ENCODE measurements around the gene DELE1.
"Not testable (repeated sequence)": the region's sequence is repeated elsewhere in the genome, so short reads cannot be mapped to it uniquely, and the experiment has no call there.

DELE1 gene

GRCh38 chr5:141889282-141889871 lies 34.3 kb upstream of the DELE1 start:
- DNase-seq = no peak

GRCh38 chr5:141890429-141890828 lies 33.2 kb upstream of the DELE1 start:
- DNase-seq = not testable (repeated sequence)

GRCh38 chr5:141897425-141897824 lies 26.2 kb upstream of the DELE1 start:
- no peak for DNase-seq

GRCh38 chr5:141898448-141899049 lies 25.1 kb upstream of the DELE1 start:
- no peak for DNase-seq

GRCh38 chr5:141902015-141902814 lies 21.5 kb upstream of the DELE1 start:
- no peak for DNase-seq

- DNase-seq = no peak
Observed at GRCh38 chr5:141903261-141903660, 20.4 kb upstream of the DELE1 start.

GRCh38 chr5:141904551-141904950 lies 19.1 kb upstream of the DELE1 start:
- DNase-seq = no peak

GRCh38 chr5:141906517-141906916 lies 17.2 kb upstream of the DELE1 start:
- DNase-seq = no peak

- DNase-seq = no peak
Observed at GRCh38 chr5:141906972-141907371, 16.7 kb upstream of the DELE1 start.

GRCh38 chr5:141908796-141909195 lies 14.9 kb upstream of the DELE1 start:
- no peak for DNase-seq

- no peak for DNase-seq
Observed at GRCh38 chr5:141909212-141909611, 14.5 kb upstream of the DELE1 start.

GRCh38 chr5:141910271-141910673 lies 13.4 kb upstream of the DELE1 start:
- no peak for DNase-seq

- DNase-seq = no peak
Observed at GRCh38 chr5:141913560-141914198, 10.0 kb upstream of the DELE1 start.

- DNase-seq = peak; percentile 34
Observed at GRCh38 chr5:141914199-141914743, 9.4 kb upstream of the DELE1 start.

GRCh38 chr5:141914797-141915196 lies 8.9 kb upstream of the DELE1 start:
- no peak for DNase-seq

- no peak for DNase-seq
Observed at GRCh38 chr5:141915881-141916336, 7.8 kb upstream of the DELE1 start.

- no peak for DNase-seq
Observed at GRCh38 chr5:141916522-141916921, 7.1 kb upstream of the DELE1 start.

GRCh38 chr5:141917760-141918159 lies 5.9 kb upstream of the DELE1 start:
- DNase-seq = no peak

GRCh38 chr5:141919218-141920119 lies 4.2 kb upstream of the DELE1 start:
- no peak for DNase-seq

GRCh38 chr5:141920771-141921170 lies 2.9 kb upstream of the DELE1 start:
- DNase-seq = no peak

GRCh38 chr5:141922827-141923447 lies 734 bp upstream of the DELE1 start:
- not testable (repeated sequence) for DNase-seq

- no peak for DNase-seq
Observed at GRCh38 chr5:141926434-141926833, 2.8 kb downstream of the DELE1 start.
